Vagina (tissue), 2 donors: ENCODE data around the gene VPREB3.

ENCODE experiments used
- CTCF ChIP-seq, 3 experiments: fragments of 450-650 bp in 2 of 3; fragments of 200-600 bp in 1 of 3; sonication (generic) in 1 of 3; IDR thresholded peaks; one replicate each; pipeline ENCODE4 v1.5.1; 2017 to 2019; ENCODE audit warnings: antibody characterized with exemption in 3 of 3, mild to moderate bottlenecking in 2 of 3, moderate library complexity in 2 of 3
- POLR2A ChIP-seq, 2 donors: fragments of 450-650 bp; IDR thresholded peaks; one replicate each; pipeline ENCODE4 v1.6.1; 2017; ENCODE audit warnings: antibody characterized with exemption in 2 of 2, mild to moderate bottlenecking in 2 of 2, moderate library complexity in 2 of 2

- TF ChIP-seq POLR2A (IDR thresholded peaks at IDR 0.05) (no peak), CTCF (IDR thresholded peaks at IDR 0.05) (no peak)
Observed at GRCh38 chr22:23715806-23716375, 38.3 kb downstream of the VPREB3 start.
